ENCODE measurements around the gene VSIG8.
"Not testable (repeated sequence)": the region's sequence is repeated elsewhere in the genome, so short reads cannot be mapped to it uniquely, and the experiment has no call there.

Gene VSIG8

GRCh38 chr1:159862557-159862956 is at the start of gene VSIG8:
Gene VSIG8, minus strand, starts transcription at chr1:159862657. Its CDS starts 136 bp downstream, at chr1:159862521.
- H3K4me3 ChIP-seq (ENCODE audit: low read depth, low read length), result no peak within 1 kb of the TSS
- no peak for TF ChIP-seq CTCF (IDR thresholded peaks at IDR 0.05; ENCODE audit: control insufficient read depth, extremely low read depth, insufficient read depth)
- DNase-seq (ENCODE audit: low read depth), result no peak

GRCh38 chr1:159911326-159912070 is 49.0 kb upstream of the VSIG8 start:
- no peak for DNase-seq (ENCODE audit: low read depth)
- TF ChIP-seq CTCF (IDR thresholded peaks at IDR 0.05; ENCODE audit: control insufficient read depth, extremely low read depth, insufficient read depth), result no peak
- H3K4me3 ChIP-seq (ENCODE audit: low read depth, low read length), result no peak overlapping the region

- no peak overlapping the region for H3K4me3 ChIP-seq (ENCODE audit: low read depth, low read length)
- TF ChIP-seq CTCF (IDR thresholded peaks at IDR 0.05; ENCODE audit: control insufficient read depth, extremely low read depth, insufficient read depth), result no peak
- no peak for DNase-seq (ENCODE audit: low read depth)
Measured at GRCh38 chr1:159908031-159908940, 45.8 kb upstream of the VSIG8 start.

GRCh38 chr1:159906960-159907359 is 44.5 kb upstream of the VSIG8 start:
- no peak overlapping the region for H3K4me3 ChIP-seq (ENCODE audit: low read depth, low read length)
- no peak for TF ChIP-seq CTCF (IDR thresholded peaks at IDR 0.05; ENCODE audit: control insufficient read depth, extremely low read depth, insufficient read depth)
- DNase-seq (ENCODE audit: low read depth), result no peak

- DNase-seq (ENCODE audit: low read depth); H3K4me3 ChIP-seq (ENCODE audit: low read depth, low read length): not testable (repeated sequence)
Measured at GRCh38 chr1:159904036-159904435, 41.6 kb upstream of the VSIG8 start.

GRCh38 chr1:159902541-159902940 is 40.1 kb upstream of the VSIG8 start:
- no peak for DNase-seq (ENCODE audit: low read depth)
- no peak for TF ChIP-seq CTCF (IDR thresholded peaks at IDR 0.05; ENCODE audit: control insufficient read depth, extremely low read depth, insufficient read depth)
- H3K4me3 ChIP-seq (ENCODE audit: low read depth, low read length), result no peak overlapping the region

- no peak for TF ChIP-seq CTCF (IDR thresholded peaks at IDR 0.05; ENCODE audit: control insufficient read depth, extremely low read depth, insufficient read depth)
- no peak for DNase-seq (ENCODE audit: low read depth)
- H3K4me3 ChIP-seq (ENCODE audit: low read depth, low read length), result peak overlapping the region; percentile 38
Measured at GRCh38 chr1:159900755-159901360, 38.4 kb upstream of the VSIG8 start.

Measured in LNCaP clone FGC (cell line).